ENCODE measurements around the gene SHC2.

Gene SHC2

GRCh38 chr19:460877-461720 lies at the start of gene SHC2:
Gene SHC2, minus strand, starts transcription at chr19:461033. Its CDS starts 37 bp downstream, at chr19:460996.
- DNase-seq (no peak), ATAC-seq (no peak)

- ATAC-seq (no peak), DNase-seq (no peak)
Measured at GRCh38 chr19:508204-509150, 47.6 kb upstream of the SHC2 start.

- ATAC-seq (peak; percentile 59), DNase-seq (peak; percentile 87)
Measured at GRCh38 chr19:507286-508203, 46.7 kb upstream of the SHC2 start, which contains the start of gene TPGS1. Gene TPGS1, plus strand, starts transcription at chr19:507497. Its CDS starts 10 bp downstream, at chr19:507507.

GRCh38 chr19:506404-507285 lies 45.8 kb upstream of the SHC2 start:
- DNase-seq (peak; percentile 94), ATAC-seq (peak; percentile 70)

GRCh38 chr19:504616-505015 lies 43.8 kb upstream of the SHC2 start:
- DNase-seq = no peak
- ATAC-seq = no peak

GRCh38 chr19:501646-502045 lies 40.8 kb upstream of the SHC2 start:
- ATAC-seq = no peak

GRCh38 chr19:498977-499623 lies 38.3 kb upstream of the SHC2 start:
- no peak for DNase-seq
- ATAC-seq = no peak

More at GRCh38 chr19:501646-502045, 40.8 kb upstream of the SHC2 start:
- DNase-seq = no peak

GRCh38 chr19:498511-498891 lies 37.7 kb upstream of the SHC2 start:
- DNase-seq (no peak), ATAC-seq (no peak)

GRCh38 chr19:497869-498510 lies 37.2 kb upstream of the SHC2 start:
- DNase-seq = no peak
- no peak for ATAC-seq

- no peak for ATAC-seq
Measured at GRCh38 chr19:497491-497868, 36.6 kb upstream of the SHC2 start.

GRCh38 chr19:496986-497385 lies 36.2 kb upstream of the SHC2 start:
- ATAC-seq = no peak
- DNase-seq = no peak

More at GRCh38 chr19:497491-497868, 36.6 kb upstream of the SHC2 start:
- DNase-seq = no peak

- ATAC-seq (no peak), DNase-seq (no peak)
Measured at GRCh38 chr19:496112-496665, 35.4 kb upstream of the SHC2 start, which contains the start of gene MADCAM1. Gene MADCAM1, plus strand, starts transcription at chr19:496486. Its CDS starts 14 bp downstream, at chr19:496500.

- peak; percentile 24 for ATAC-seq
- DNase-seq = peak; percentile 73
Measured at GRCh38 chr19:495402-496111, 34.7 kb upstream of the SHC2 start.

GRCh38 chr19:495081-495401 lies 34.2 kb upstream of the SHC2 start:
- DNase-seq = no peak

GRCh38 chr19:494171-495080 lies 33.6 kb upstream of the SHC2 start:
- DNase-seq (no peak), ATAC-seq (no peak)

More at GRCh38 chr19:495081-495401, 34.2 kb upstream of the SHC2 start:
- peak; percentile 3 for ATAC-seq

GRCh38 chr19:493391-494170 lies 32.7 kb upstream of the SHC2 start:
- no peak for ATAC-seq
- DNase-seq = no peak

- no peak for ATAC-seq
- peak; percentile 55 for DNase-seq
Measured at GRCh38 chr19:492091-492531, 31.3 kb upstream of the SHC2 start.
